Measurements from ENCODE around the gene ADAM12.
"Not testable (repeated sequence)": the region's sequence is repeated elsewhere in the genome, so short reads cannot be mapped to it uniquely, and the experiment has no call there.

Gene ADAM12

DNA sequence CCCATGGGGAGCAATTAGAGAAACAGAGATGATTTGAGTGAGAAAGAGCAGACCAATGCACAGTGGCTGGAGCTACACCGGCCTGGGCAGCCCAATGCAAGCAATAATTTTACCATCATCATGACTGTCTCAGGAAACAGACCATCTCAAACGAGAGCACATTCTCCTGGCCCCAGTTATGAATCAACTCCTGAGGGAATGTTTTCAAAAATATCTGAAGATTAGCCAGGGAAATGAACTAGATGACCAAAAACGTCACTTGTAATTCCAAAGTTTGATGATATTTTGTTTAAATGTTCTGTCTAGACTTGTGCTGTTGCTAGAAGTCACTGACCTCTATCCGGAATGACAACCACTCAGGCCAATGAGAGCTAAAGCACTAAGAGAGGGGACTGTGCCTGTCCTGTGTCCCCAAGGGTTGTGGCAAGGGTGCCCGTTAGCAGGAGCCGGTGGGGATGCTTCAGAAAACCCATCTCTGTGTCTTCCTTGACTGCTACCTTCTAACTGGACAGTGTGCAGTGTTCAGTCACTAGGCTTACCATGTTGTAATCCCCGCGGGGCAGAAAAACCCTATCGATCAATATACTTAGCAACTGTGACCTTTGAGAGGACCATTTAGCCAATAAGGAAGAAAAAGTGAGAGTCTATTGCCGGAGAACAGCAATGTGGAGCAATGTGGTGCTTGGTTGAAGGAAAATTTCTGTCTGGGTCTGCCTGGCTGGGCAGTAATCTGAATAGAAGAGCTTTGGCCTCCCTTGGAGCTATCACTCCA, 202.4 kb downstream of the ADAM12 start:
- Histone ChIP-seq H3K9me3 (no peaks in the 10 kb centered on the region), H3K36me3 (no peaks in the 10 kb centered on the region), H3K27me3 (no peaks in the 10 kb centered on the region), H3K4me3 (ENCODE audit: low read depth in 1 of 2, low read length in 1 of 2) (no peak overlapping the region), H3K27ac (no peak overlapping the region), H3K4me1 (ENCODE audit: control insufficient read depth in 1 of 2, insufficient read depth in 1 of 2, low read depth in 1 of 2, low read length in 1 of 2) (no peaks in the 10 kb centered on the region)
- TF ChIP-seq, protein P1, sequence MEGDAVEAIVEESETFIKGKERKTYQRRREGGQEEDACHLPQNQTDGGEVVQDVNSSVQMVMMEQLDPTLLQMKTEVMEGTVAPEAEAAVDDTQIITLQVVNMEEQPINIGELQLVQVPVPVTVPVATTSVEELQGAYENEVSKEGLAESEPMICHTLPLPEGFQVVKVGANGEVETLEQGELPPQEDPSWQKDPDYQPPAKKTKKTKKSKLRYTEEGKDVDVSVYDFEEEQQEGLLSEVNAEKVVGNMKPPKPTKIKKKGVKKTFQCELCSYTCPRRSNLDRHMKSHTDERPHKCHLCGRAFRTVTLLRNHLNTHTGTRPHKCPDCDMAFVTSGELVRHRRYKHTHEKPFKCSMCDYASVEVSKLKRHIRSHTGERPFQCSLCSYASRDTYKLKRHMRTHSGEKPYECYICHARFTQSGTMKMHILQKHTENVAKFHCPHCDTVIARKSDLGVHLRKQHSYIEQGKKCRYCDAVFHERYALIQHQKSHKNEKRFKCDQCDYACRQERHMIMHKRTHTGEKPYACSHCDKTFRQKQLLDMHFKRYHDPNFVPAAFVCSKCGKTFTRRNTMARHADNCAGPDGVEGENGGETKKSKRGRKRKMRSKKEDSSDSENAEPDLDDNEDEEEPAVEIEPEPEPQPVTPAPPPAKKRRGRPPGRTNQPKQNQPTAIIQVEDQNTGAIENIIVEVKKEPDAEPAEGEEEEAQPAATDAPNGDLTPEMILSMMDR (IDR thresholded peaks at IDR 0.05): no peak

- Histone ChIP-seq H3K27me3 (peaks cover 5% of the 10 kb centered on the region), H3K9me3 (no peaks in the 10 kb centered on the region), H3K36me3 (no peaks in the 10 kb centered on the region), H3K27ac (no peak overlapping the region), H3K4me1 (ENCODE audit: control insufficient read depth in 1 of 2, insufficient read depth in 1 of 2, low read depth in 1 of 2, low read length in 1 of 2) (no peaks in the 10 kb centered on the region), H3K4me3 (ENCODE audit: low read depth in 1 of 2, low read length in 1 of 2) (no peak overlapping the region)
- TF ChIP-seq, protein P1 (IDR thresholded peaks at IDR 0.05): no peak
Measured at GRCh38 chr10:126181626-126182025, 206.7 kb downstream of the ADAM12 start.

GRCh38 chr10:126179637-126180036, 208.6 kb downstream of the ADAM12 start:
- TF ChIP-seq, protein P1 (IDR thresholded peaks at IDR 0.05): no peak
- Histone ChIP-seq H3K27me3 (peaks cover 5% of the 10 kb centered on the region), H3K27ac (no peak overlapping the region), H3K4me1 (ENCODE audit: control insufficient read depth in 1 of 2, insufficient read depth in 1 of 2, low read depth in 1 of 2, low read length in 1 of 2) (no peaks in the 10 kb centered on the region), H3K36me3 (no peaks in the 10 kb centered on the region), H3K4me3 (ENCODE audit: low read depth in 1 of 2, low read length in 1 of 2) (no peak overlapping the region), H3K9me3 (no peaks in the 10 kb centered on the region)

- Histone ChIP-seq H3K36me3 (no peaks in the 10 kb centered on the region), H3K27ac (no peak overlapping the region), H3K4me1 (ENCODE audit: control insufficient read depth in 1 of 2, insufficient read depth in 1 of 2, low read depth in 1 of 2, low read length in 1 of 2) (no peaks in the 10 kb centered on the region), H3K4me3 (ENCODE audit: low read depth in 1 of 2, low read length in 1 of 2) (no peak overlapping the region), H3K27me3 (peaks cover 5% of the 10 kb centered on the region), H3K9me3 (no peaks in the 10 kb centered on the region)
- TF ChIP-seq, protein P1 (IDR thresholded peaks at IDR 0.05): no peak
Measured at GRCh38 chr10:126177417-126178030, 210.8 kb downstream of the ADAM12 start.

DNA sequence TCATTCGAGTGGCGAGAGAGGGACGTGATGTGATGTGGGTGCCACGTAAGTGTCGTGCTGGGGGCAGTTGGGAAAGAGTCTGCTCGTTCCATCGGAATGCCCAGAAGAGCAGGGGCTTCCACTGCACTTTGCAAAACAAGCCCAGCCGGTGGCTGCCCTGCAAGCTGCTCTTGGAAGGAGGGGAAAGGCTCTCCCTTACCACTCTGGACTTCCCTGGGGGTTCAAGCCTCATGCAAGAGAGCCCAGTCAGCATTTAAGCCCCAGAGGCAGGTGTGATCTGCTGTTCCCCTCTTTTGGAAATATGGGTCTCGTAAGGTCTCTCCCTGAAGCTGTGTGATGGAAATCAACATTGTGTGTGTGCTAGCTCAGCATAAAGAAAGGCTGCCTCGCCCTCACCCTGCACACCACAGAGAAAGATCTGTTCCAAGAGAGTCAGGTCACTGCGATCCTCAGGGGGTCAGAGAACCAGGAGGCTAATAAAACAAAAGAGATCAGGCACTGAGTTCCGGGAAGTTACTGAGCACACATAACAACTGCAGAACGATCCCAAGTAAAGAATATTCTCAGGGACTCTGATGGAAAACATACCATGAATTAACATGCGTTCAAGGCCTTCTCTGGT, 212.5 kb downstream of the ADAM12 start:
- TF ChIP-seq, protein P1 (IDR thresholded peaks at IDR 0.05): no peak
- Histone ChIP-seq H3K27ac (no peak overlapping the region), H3K27me3 (peaks cover 5% of the 10 kb centered on the region), H3K4me3 (ENCODE audit: low read depth in 1 of 2, low read length in 1 of 2) (no peak overlapping the region), H3K36me3 (no peaks in the 10 kb centered on the region), H3K9me3 (no peaks in the 10 kb centered on the region), H3K4me1 (ENCODE audit: control insufficient read depth in 1 of 2, insufficient read depth in 1 of 2, low read depth in 1 of 2, low read length in 1 of 2) (no peaks in the 10 kb centered on the region)

DNA sequence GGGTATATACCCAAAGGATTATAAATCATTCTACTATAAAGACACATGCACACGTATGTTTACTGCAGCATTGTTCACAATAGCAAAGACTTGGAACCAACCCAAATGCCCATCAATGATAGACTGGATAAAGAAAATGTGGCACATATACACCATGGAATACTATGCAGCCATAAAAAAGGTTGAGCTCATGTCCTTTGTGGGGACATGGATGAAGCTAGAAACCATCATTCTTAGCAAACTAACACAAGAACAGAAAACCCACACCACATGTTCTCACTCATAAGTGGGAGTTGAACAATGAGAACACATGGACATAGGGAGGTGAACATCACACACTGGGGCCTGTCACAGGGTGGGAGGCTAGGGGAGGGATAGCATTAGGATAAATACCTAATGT, 215.5 kb downstream of the ADAM12 start:
- H3K4me1 ChIP-seq (ENCODE audit: control insufficient read depth in 1 of 2, insufficient read depth in 1 of 2, low read depth in 1 of 2, low read length in 1 of 2); H3K36me3 ChIP-seq; H3K27me3 ChIP-seq; H3K4me3 ChIP-seq (ENCODE audit: low read depth in 1 of 2, low read length in 1 of 2); H3K9me3 ChIP-seq; H3K27ac ChIP-seq: not testable (repeated sequence)

Data from neutrophil (primary cell).